Mucosa of descending colon (tissue), 3 donors: ENCODE data around the gene XDH. TPM values are rescaled to one million over a fixed set of nuclear protein-coding genes. Genes with fewer than 3 reads are reported as not detected.

Experiments
- ATAC-seq: fragments of 200-7000 bp; cut with Tn5 transposase; one replicate; pipeline ENCODE4 v1.9.1; 2020; ENCODE audit warnings: mild to moderate bottlenecking, moderate library complexity
- DNase-seq, 3 donors: peaks; one replicate each; pipeline ENCODE4 v3.0.0-alpha.2; 2020
- H3K36me3 ChIP-seq: fragments of 200-600 bp; one replicate; pipeline ENCODE4 v1.8.0; 2021; ENCODE audit warnings: low read depth, mild to moderate bottlenecking
- H3K4me1 ChIP-seq: fragments of 200-600 bp; one replicate; pipeline ENCODE4 v1.8.0; 2021; ENCODE audit warnings: low read depth, mild to moderate bottlenecking
- H3K4me3 ChIP-seq: fragments of 200-600 bp; one replicate; pipeline ENCODE4 v1.8.0; 2021; ENCODE audit warnings: mild to moderate bottlenecking
- H3K9me3 ChIP-seq: fragments of 200-600 bp; one replicate; pipeline ENCODE4 v1.8.0; 2021; ENCODE audit warnings: mild to moderate bottlenecking
- CTCF ChIP-seq: fragments of 200-600 bp; IDR thresholded peaks from one replicate; pipeline ENCODE4 v1.8.0; 2022; ENCODE audit warnings: antibody characterized with exemption, mild to moderate bottlenecking
- intact Hi-C, 2 donors: fragments of 100-400 bp; cut with DNase I in 1 of 2; cut with micrococcal nuclease in 1 of 2; formaldehyde crosslinking; loops; one replicate each; pipeline versions ENCODE4 v1.11.0 to v1.11.1; 2022; cut with DNase I, micrococcal nuclease
- total RNA-seq, 3 donors: library from RNA; stranded (reverse); fragmentation: NEBNext Ultra II Directional in 2 of 3; extraction: Animal tissue kit (Norgen Biotek cat#: 25700) in 2 of 3; gene quantifications; one replicate each; pipeline versions ENCODE4 v1.2.1 to v1.2.4, GENCODE V29; 2021 to 2023
- donor health status: DM: no; HTN: no; CAD: no; lungs with moderate emphysema.
- donor health status: DM: no; HTN: no; CAD: no.
- donor health status: DM: no; HTN: yes; CAD: no.

The XDH gene
- total RNA-seq, 3 donors from 2014 or later, result 18.4 to 75.4 (median 40.7) TPM

GRCh38 chr2:31428001-31428418, 13.5 kb upstream of the XDH start:
- intact Hi-C loops, result no loop called here
- no peak for TF ChIP-seq CTCF
- Histone ChIP-seq H3K9me3 (no peaks in the 10 kb centered on the region), H3K36me3 (no peaks in the 10 kb centered on the region), H3K4me3 (no peak overlapping the region), H3K4me1 (no peaks in the 10 kb centered on the region)
- ATAC-seq, result peak; percentile 75
- peak in 1 of 3 donors; percentile 16 for DNase-seq

- Histone ChIP-seq H3K9me3 (no peaks in the 10 kb centered on the region), H3K4me3 (no peak overlapping the region), H3K4me1 (no peaks in the 10 kb centered on the region), H3K36me3 (no peaks in the 10 kb centered on the region)
- ATAC-seq, result no peak
- no peak for DNase-seq
- intact Hi-C loops, result no loop called here
- TF ChIP-seq CTCF, result no peak
Measured at GRCh38 chr2:31426096-31426495, 11.6 kb upstream of the XDH start.

GRCh38 chr2:31421634-31422033, 7.1 kb upstream of the XDH start:
- Histone ChIP-seq H3K4me3 (no peak overlapping the region), H3K9me3 (peaks cover 7% of the 10 kb centered on the region), H3K4me1 (no peaks in the 10 kb centered on the region), H3K36me3 (no peaks in the 10 kb centered on the region)
- TF ChIP-seq CTCF, result no peak
- ATAC-seq (peak; percentile 69), DNase-seq (peak in 1 of 3 donors; percentile 27)
- intact Hi-C loops, result no loop called here

GRCh38 chr2:31420936-31421335, 6.4 kb upstream of the XDH start:
- no peak for DNase-seq

GRCh38 chr2:31419386-31419785, 4.8 kb upstream of the XDH start:
- intact Hi-C loops, result no loop called here
- DNase-seq, result no peak
- TF ChIP-seq CTCF, result no peak

More at GRCh38 chr2:31420936-31421335, 6.4 kb upstream of the XDH start:
- intact Hi-C loops, result no loop called here
- ATAC-seq, result peak; percentile 86
- no peak for TF ChIP-seq CTCF
- peaks cover 7% of the 10 kb centered on the region for H3K9me3 ChIP-seq
- no peak overlapping the region for H3K4me3 ChIP-seq
- H3K36me3 ChIP-seq, result no peaks in the 10 kb centered on the region
- H3K4me1 ChIP-seq, result no peaks in the 10 kb centered on the region

GRCh38 chr2:31415421-31415820, 879 bp upstream of the XDH start:
- intact Hi-C loops, result no loop called here
- ATAC-seq (no peak), DNase-seq (no peak)
- no peak for TF ChIP-seq CTCF
- Histone ChIP-seq H3K36me3 (no peaks in the 10 kb centered on the region), H3K4me3 (no peak overlapping the region), H3K9me3 (peaks cover 7% of the 10 kb centered on the region), H3K4me1 (peaks cover 6% of the 10 kb centered on the region)

More at GRCh38 chr2:31419386-31419785, 4.8 kb upstream of the XDH start:
- peaks cover 7% of the 10 kb centered on the region for H3K9me3 ChIP-seq
- no peak overlapping the region for H3K4me3 ChIP-seq
- H3K36me3 ChIP-seq, result no peaks in the 10 kb centered on the region
- ATAC-seq, result no peak
- H3K4me1 ChIP-seq, result peaks cover 6% of the 10 kb centered on the region
